HepG2 (cell line): ENCODE results near the gene MTIF3. TPM values are rescaled to one million over a fixed set of nuclear protein-coding genes. Genes with fewer than 3 reads are reported as not detected.

Experiments
- ATAC-seq: fragments of 200-7000 bp; cut with Tn5 transposase; 3 replicates; pipeline ENCODE4 v1.9.1; 2020; ENCODE audit warnings: mild to moderate bottlenecking, moderate library complexity
- BruUV-seq: library from RNA; stranded (reverse); fragments of 400-500 nt; replicated peaks from 2 replicates; lab custom pipeline; 2021; lab: Mats Ljungman, UMichigan
- CTCF ChIA-PET: fragments of 300-600 bp; formaldehyde crosslinking; extraction: SDS; loops from one replicate; lab custom pipeline; 2021; ENCODE audit warnings: low total read pairs, inconsistent platforms, low intra/inter-chr PET ratio; lab: Yijun Ruan, JAX
- POLR2A ChIA-PET: fragments of 350-600 bp; sonication (Branson Sonifier 250); formaldehyde crosslinking; loops from one replicate; lab custom pipeline; 2020; ENCODE audit warnings: antibody characterized with exemption, inconsistent platforms; lab: Yijun Ruan, JAX
- DNase-seq: peaks from one replicate; pipeline ENCODE4 v3.0.0-alpha.2; 2015; ENCODE audit warnings: low spot score
- FAIRE-seq: peaks from 3 replicates; lab custom pipeline; 2011; peaks lifted over from hg19 to GRCh38; lab: Jason Lieb, UNC
- H2AFZ ChIP-seq: one replicate; pipeline ENCODE4 v1.6.1; 2011; ENCODE audit warnings: low read length, inconsistent platforms
- H3K27ac ChIP-seq: fragments of 300-600 bp; 3 replicates; pipeline ENCODE4 v1.8.0; 2011; ENCODE audit warnings: mixed run types, mild to moderate bottlenecking, mixed read lengths, low read length, inconsistent platforms; ENCODE audit not compliant: insufficient read depth; ENCODE audit errors: extremely low read length
- H3K27me3 ChIP-seq, 2 experiments: fragments of 200-600 bp in 1 of 2; 2 replicates in 1 of 2; 3 replicates in 1 of 2; pipeline versions ENCODE4 v1.6.0 to v1.8.0; 2011; ENCODE audit warnings: low read length in 2 of 2, mild to moderate bottlenecking in 2 of 2, moderate library complexity in 2 of 2, inconsistent platforms in 1 of 2; ENCODE audit not compliant: insufficient read depth in 2 of 2, control insufficient read depth in 1 of 2
- H3K36me3 ChIP-seq, 2 experiments: fragments of 200-600 bp in 1 of 2; replicated peaks in 1 of 2; 2 replicates in 1 of 2; 3 replicates in 1 of 2; pipeline versions ENCODE4 v1.5.1 to v1.8.0; 2011; ENCODE audit warnings: low read length in 2 of 2, inconsistent platforms in 1 of 2; ENCODE audit not compliant: insufficient read depth in 2 of 2, control insufficient read depth in 1 of 2
- H3K4me1 ChIP-seq: 2 replicates; pipeline ENCODE4 v1.5.1; 2012; ENCODE audit warnings: low read length, inconsistent platforms; ENCODE audit not compliant: insufficient read depth
- H3K4me2 ChIP-seq: 2 replicates; pipeline ENCODE4 v1.6.0; 2011; ENCODE audit warnings: low read depth, low read length, inconsistent platforms
- H3K4me3 ChIP-seq, 3 experiments: fragments of 200-600 bp in 1 of 3; sonication (generic), shearing (Covaris generic) in 1 of 3; replicated peaks in 1 of 3; 2 replicates each; pipeline ENCODE4 v1.5.1; 2011 to 2016; ENCODE audit warnings: low read length in 3 of 3, inconsistent platforms in 2 of 3, low read depth in 2 of 3, mild to moderate bottlenecking in 2 of 3, control low read depth in 1 of 3, mixed read lengths in 1 of 3; ENCODE audit not compliant: insufficient read depth in 1 of 3
- H3K79me2 ChIP-seq: one replicate; pipeline ENCODE4 v1.6.1; 2011; ENCODE audit warnings: low read length, inconsistent platforms; ENCODE audit not compliant: insufficient read depth
- H3K9ac ChIP-seq: 2 replicates; pipeline ENCODE4 v1.6.0; 2011; ENCODE audit warnings: mild to moderate bottlenecking, low read depth, low read length, inconsistent platforms; ENCODE audit not compliant: insufficient read depth
- H3K9me3 ChIP-seq: 2 replicates; pipeline ENCODE4 v1.5.1; 2012; ENCODE audit warnings: mild to moderate bottlenecking, low read length
- H4K20me1 ChIP-seq: 2 replicates; pipeline ENCODE4 v1.6.0; 2011; ENCODE audit warnings: inconsistent platforms, mild to moderate bottlenecking, low read length, moderate library complexity; ENCODE audit not compliant: insufficient read depth
- BCL6 ChIP-seq: IDR thresholded peaks from 2 replicates; pipeline ENCODE4 v1.6.1; 2016; ENCODE audit warnings: missing genetic modification reagents, missing compliant biosample characterization
- KDM5B ChIP-seq: sonication (generic); formaldehyde crosslinking; IDR thresholded peaks from 2 replicates; pipeline ENCODE4 v1.4.0; 2020; ENCODE audit warnings: missing genetic modification reagents, mild to moderate bottlenecking, borderline replicate concordance
- ZBTB40 ChIP-seq, 2 experiments: fragments of 450-650 bp in 1 of 2; sonication (generic) in 1 of 2; formaldehyde crosslinking in 1 of 2; IDR thresholded peaks; 2 replicates each; pipeline versions ENCODE4 v1.6.1 to v1.8.0; 2016 to 2022; ENCODE audit warnings: antibody characterized with exemption in 1 of 2, mild to moderate bottlenecking in 1 of 2, missing genetic modification reagents in 1 of 2
- ZBTB7B ChIP-seq: sonication (generic); formaldehyde crosslinking; IDR thresholded peaks from 2 replicates; pipeline ENCODE4 v1.4.0; 2020; ENCODE audit warnings: missing genetic modification reagents
- ZNF263 ChIP-seq: sonication (generic); formaldehyde crosslinking; IDR thresholded peaks from 2 replicates; pipeline ENCODE4 v1.4.0; 2020; ENCODE audit warnings: missing genetic modification reagents
- WGBS: methylation state at CpG from one replicate; pipeline ENCODE4 v1.1.6; 2017; ENCODE audit warnings: low lambda C conversion rate; 5-methylcytosine and 5-hydroxymethylcytosine counted together
- in situ Hi-C: cut with HindIII; loops from 2 replicates; pipeline ENCODE4 v1.10.0; 2017; ENCODE audit warnings: low pct_unique_long_range_greater_than_20kb; ENCODE audit not compliant: extremely low pct_ligation_motif_present
- intact Hi-C: fragments of 100-400 bp; cut with micrococcal nuclease; formaldehyde crosslinking; loops from one replicate; pipeline ENCODE4 v1.10.0; 2022; ENCODE audit not compliant: unreplicated experiment
- polyA plus RNA-seq, 8 experiments: library from polyadenylated mRNA; depleted of rRNA in 3 of 8; stranded (reverse) in 7 of 8; unstranded in 1 of 8; fragments of >200 nt; fragmentation: Illumina TruSeq in 4 of 8; extraction: Trizol in 4 of 8; gene quantifications; 2 replicates each; pipeline versions ENCODE4 v1.2.1 to v1.2.3, GENCODE V29; 2011 to 2016; ENCODE audit warnings: low read depth in 4 of 8, missing spikeins in 1 of 8, mixed read lengths in 1 of 8; ENCODE audit not compliant: insufficient read depth in 1 of 8
- total RNA-seq, 5 experiments: library from RNA; depleted of rRNA; stranded (reverse); fragments of >200 nt; fragmentation: Illumina TruSeq; extraction: Trizol; gene quantifications; 2 replicates each; pipeline ENCODE4 v1.2.3, GENCODE V29; 2016; ENCODE audit warnings: low read depth in 1 of 5

The MTIF3 gene
- total and polyA plus RNA-seq, 2 of the 13 experiments (the other 11 are each of a cell fraction or from before 2014, with no cell fraction given): 33.7 to 40.6 TPM

GRCh38 chr13:27408074-27408473, 42.3 kb downstream of the MTIF3 start:
- 48% methylated on average over 4 of the region's 4 CpGs for WGBS
- Histone ChIP-seq H4K20me1 (no peaks in the 10 kb centered on the region), H3K4me3 (no peak overlapping the region), H2AFZ (no peak overlapping the region), H3K79me2 (no peaks in the 10 kb centered on the region), H3K27me3 (0 out of 5 replicates have a peak, but pooled peaks cover 0 to 5% of the 10 kb centered on the region in 2 experiments), H3K9me3 (no peaks in the 10 kb centered on the region), H3K36me3 (no peaks in the 10 kb centered on the region), H3K4me2 (peak overlapping the region; percentile 24; the same call in 1 of the 2 replicates), H3K27ac (no peak overlapping the region), H3K4me1 (peaks cover 42% of the 10 kb centered on the region), H3K9ac (no peak overlapping the region)
- BruUV-seq: no TSS peak
- intact Hi-C loops (no loop called here), in situ Hi-C loops (no loop called here)
- FAIRE-seq: no peak
- ChIA-PET CTCF (no interaction called here), POLR2A (no interaction called here)
- no peak for TF ChIP-seq KDM5B (CRISPR knock-in tag)
- TF ChIP-seq ZBTB7B (CRISPR knock-in tag): no peak
- no peak for TF ChIP-seq BCL6 (CRISPR knock-in tag)
- TF ChIP-seq ZBTB40 (IDR thresholded peaks at IDR 0.05): no peak
- no peak for TF ChIP-seq ZBTB40 (CRISPR knock-in tag; IDR thresholded peaks at IDR 0.05)
- TF ChIP-seq ZNF263: peak; percentile 84
- DNase-seq: no peak
- ATAC-seq: peak; percentile 40
